IPS-18a (cell line): ENCODE data around the gene ENTREP3.
"Not testable (repeated sequence)": the region's sequence is repeated elsewhere in the genome, so short reads cannot be mapped to it uniquely, and the experiment has no call there.

Experiments
- H3K27ac ChIP-seq: one replicate; pipeline ENCODE4 v1.5.1; 2013; ENCODE audit warnings: low read length
- H3K27me3 ChIP-seq: one replicate; pipeline ENCODE4 v1.6.1; 2013; ENCODE audit warnings: mild to moderate bottlenecking, low read length; ENCODE audit not compliant: control insufficient read depth, insufficient read depth
- H3K36me3 ChIP-seq: one replicate; pipeline ENCODE4 v1.6.1; 2013; ENCODE audit warnings: low read depth, low read length; ENCODE audit not compliant: control insufficient read depth
- H3K4me1 ChIP-seq: one replicate; pipeline ENCODE4 v1.6.1; 2013; ENCODE audit warnings: low read depth, low read length; ENCODE audit not compliant: control insufficient read depth
- H3K4me3 ChIP-seq: one replicate; pipeline ENCODE4 v1.5.1; 2013; ENCODE audit warnings: low read length
- H3K9ac ChIP-seq: one replicate; pipeline ENCODE4 v1.6.1; 2013; ENCODE audit warnings: mild to moderate bottlenecking, low read length, moderate library complexity
- H3K9me3 ChIP-seq: one replicate; pipeline ENCODE4 v1.6.1; 2013; ENCODE audit warnings: low read depth, low read length; ENCODE audit not compliant: control insufficient read depth

Gene ENTREP3

DNA sequence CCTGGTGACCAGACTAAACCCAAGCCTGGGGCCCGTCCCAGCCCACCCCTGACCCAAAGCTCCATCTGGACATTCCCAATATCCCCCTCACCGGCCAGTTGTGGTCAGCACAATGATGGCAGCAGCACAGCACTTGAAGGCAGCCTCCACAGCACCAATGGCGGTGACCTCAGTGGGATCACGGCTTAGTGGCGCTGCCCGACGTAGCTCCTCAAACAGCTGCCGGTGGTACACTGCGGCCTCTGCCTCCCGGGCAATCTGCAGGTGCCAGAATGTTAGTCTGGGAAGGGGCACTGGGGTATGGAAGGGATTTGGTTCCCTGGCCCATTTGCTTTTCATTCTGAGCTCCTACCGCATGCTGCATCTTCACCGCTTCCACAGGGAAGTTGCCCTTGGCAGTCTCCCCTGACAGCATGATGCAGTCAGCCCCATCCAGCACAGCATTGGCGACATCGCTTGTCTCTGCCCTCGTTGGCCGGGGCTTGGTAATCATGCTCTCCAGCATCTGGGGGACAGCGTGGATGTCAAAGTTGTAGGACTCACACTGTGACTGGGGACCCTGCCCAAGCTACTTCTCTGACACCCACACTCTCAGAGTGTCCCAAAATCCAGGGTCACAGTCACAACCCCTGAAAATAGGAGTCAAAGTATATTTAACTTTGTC, 37.9 kb upstream of the ENTREP3 start:
- peaks cover 34% of the 10 kb centered on the region for H3K27me3 ChIP-seq
- H3K4me1 ChIP-seq, result peaks cover 8% of the 10 kb centered on the region
- H3K9ac ChIP-seq, result no peak overlapping the region
- H3K36me3 ChIP-seq, result no peaks in the 10 kb centered on the region
- H3K9me3 ChIP-seq, result no peaks in the 10 kb centered on the region
- no peak overlapping the region for H3K27ac ChIP-seq
- H3K4me3 ChIP-seq, result no peak overlapping the region

DNA sequence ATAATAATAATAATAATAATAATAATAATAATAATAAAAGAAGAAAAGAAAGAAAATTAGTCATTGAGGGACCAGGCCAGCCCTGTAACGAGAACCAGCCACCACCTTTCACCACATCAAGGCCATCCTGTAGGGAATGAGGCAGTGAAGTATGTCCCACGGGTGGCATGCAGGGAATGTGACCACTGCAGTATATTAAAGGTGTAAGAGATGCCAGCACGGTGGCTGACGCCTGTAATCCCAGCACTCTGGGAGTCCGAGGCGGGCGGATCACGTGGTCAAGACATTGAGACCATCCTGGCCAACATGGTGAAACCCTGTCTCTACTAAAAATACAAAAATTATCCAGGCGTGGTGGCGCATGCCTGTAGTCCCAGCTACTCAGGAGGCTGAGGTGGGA, 35.7 kb upstream of the ENTREP3 start:
- not testable (repeated sequence) for H3K4me3 ChIP-seq, H3K9ac ChIP-seq, H3K27ac ChIP-seq, H3K36me3 ChIP-seq, H3K9me3 ChIP-seq, H3K4me1 ChIP-seq
- peaks cover 33% of the 10 kb centered on the region for H3K27me3 ChIP-seq

DNA sequence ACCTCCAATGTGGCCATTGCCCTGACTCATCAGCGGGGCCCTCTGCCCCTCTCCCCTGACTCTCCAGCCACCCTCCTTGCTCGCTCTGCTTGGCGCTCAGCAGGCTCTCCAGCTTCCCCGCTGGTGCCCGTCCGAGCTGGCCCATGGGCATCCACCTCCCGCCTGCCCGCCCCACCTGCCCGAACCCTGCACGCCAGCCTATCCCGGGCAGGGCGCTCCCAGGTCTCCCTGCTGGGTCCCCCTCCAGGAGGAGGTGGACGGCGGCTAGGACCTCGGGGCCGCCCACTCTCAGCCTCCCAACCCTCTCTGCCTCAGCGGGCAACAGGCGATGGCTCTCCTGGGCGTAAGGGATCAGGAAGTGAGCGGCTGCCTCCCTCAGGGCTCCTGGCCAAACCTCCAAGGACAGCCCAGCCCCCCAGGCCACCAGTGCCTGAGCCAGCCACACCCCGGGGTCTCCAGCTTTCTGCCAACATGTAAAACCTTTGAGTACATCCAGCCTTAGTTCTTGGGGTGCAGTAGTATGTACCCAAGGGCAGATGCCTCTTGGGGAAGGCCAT, 32.8 kb upstream of the ENTREP3 start:
- Histone ChIP-seq H3K9me3 (no peaks in the 10 kb centered on the region), H3K4me1 (no peaks in the 10 kb centered on the region), H3K27me3 (peaks cover 4% of the 10 kb centered on the region), H3K27ac (no peak overlapping the region), H3K9ac (no peak overlapping the region), H3K36me3 (no peaks in the 10 kb centered on the region), H3K4me3 (no peak overlapping the region)

DNA sequence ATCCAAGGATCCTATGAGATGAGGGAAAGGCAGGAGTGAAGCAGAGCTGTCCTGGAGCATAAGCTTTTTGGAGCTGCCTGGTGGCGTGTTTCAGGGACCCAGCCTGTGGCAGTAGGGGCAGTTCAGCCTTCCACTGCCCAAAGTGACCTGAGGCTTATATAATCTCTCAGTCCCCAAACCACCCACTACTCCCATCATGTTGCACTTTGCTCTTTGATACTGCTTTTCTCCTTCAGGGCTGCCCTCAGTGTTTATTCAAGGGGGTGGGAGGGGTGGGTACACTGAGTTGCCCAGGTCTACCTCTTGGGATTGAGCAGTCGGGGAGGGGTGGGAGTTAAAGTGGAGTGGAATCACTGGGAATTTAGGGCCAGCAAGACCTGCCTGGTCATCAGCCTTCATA, 31.3 kb upstream of the ENTREP3 start:
- H3K9me3 ChIP-seq, result no peaks in the 10 kb centered on the region
- H3K9ac ChIP-seq, result no peak overlapping the region
- no peaks in the 10 kb centered on the region for H3K36me3 ChIP-seq
- no peaks in the 10 kb centered on the region for H3K27me3 ChIP-seq
- H3K4me3 ChIP-seq, result no peak overlapping the region
- H3K4me1 ChIP-seq, result no peaks in the 10 kb centered on the region
- no peak overlapping the region for H3K27ac ChIP-seq

DNA sequence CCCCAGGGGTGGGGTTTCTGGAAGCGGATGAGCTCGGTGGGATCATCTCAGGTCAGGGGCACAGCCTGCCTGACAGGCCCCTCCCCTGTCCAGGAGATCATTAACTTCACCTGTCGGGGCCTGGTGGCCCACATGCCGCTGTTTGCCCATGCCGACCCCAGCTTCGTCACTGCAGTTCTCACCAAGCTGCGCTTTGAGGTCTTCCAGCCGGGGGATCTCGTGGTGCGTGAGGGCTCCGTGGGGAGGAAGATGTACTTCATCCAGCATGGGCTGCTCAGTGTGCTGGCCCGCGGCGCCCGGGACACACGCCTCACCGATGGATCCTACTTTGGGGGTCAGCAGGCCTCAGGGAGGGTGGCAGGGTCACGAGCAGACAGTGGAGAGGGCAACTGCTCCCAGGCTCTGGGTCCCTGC, 30.4 kb upstream of the ENTREP3 start:
- no peak overlapping the region for H3K4me3 ChIP-seq
- H3K4me1 ChIP-seq, result no peaks in the 10 kb centered on the region
- H3K27ac ChIP-seq, result no peak overlapping the region
- no peak overlapping the region for H3K9ac ChIP-seq
- no peaks in the 10 kb centered on the region for H3K9me3 ChIP-seq
- H3K27me3 ChIP-seq, result no peaks in the 10 kb centered on the region
- H3K36me3 ChIP-seq, result no peaks in the 10 kb centered on the region

DNA sequence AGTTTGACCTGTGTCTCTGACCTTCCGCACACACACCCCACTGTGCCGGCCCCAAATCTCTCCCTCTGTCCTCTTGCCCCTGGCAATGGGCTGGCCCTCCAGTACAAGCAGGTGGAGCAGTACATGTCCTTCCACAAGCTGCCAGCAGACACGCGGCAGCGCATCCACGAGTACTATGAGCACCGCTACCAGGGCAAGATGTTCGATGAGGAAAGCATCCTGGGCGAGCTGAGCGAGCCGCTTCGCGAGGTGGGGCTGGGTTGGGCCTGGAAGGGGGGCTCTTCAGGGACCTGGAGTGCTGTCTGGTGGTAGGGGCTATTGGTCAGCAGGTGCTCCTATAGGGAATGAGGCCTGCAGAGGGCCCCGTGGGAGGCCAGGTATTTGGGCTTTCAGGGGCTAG, 29.8 kb upstream of the ENTREP3 start:
- Histone ChIP-seq H3K27me3 (no peaks in the 10 kb centered on the region), H3K9me3 (no peaks in the 10 kb centered on the region), H3K4me1 (no peaks in the 10 kb centered on the region), H3K36me3 (no peaks in the 10 kb centered on the region), H3K9ac (no peak overlapping the region), H3K4me3 (no peak overlapping the region), H3K27ac (no peak overlapping the region)

DNA sequence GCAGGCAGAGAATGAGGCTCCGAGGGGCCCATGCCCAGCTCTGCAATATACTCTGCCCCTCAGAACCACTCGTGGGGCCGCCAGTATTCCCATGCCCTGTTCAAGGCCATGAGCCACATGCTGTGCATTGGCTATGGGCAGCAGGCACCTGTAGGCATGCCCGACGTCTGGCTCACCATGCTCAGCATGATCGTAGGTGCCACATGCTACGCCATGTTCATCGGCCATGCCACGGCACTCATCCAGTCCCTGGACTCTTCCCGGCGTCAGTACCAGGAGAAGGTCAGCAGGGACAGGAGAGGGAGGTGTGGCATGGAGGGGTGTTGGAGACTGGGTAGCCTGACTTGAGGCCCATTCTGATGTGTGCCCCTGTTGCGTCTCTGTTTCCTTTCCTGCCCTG, 29.2 kb upstream of the ENTREP3 start:
- Histone ChIP-seq H3K9me3 (no peaks in the 10 kb centered on the region), H3K27me3 (no peaks in the 10 kb centered on the region), H3K4me1 (peaks cover 1% of the 10 kb centered on the region), H3K36me3 (no peaks in the 10 kb centered on the region), H3K9ac (no peak overlapping the region), H3K4me3 (no peak overlapping the region), H3K27ac (no peak overlapping the region)

DNA sequence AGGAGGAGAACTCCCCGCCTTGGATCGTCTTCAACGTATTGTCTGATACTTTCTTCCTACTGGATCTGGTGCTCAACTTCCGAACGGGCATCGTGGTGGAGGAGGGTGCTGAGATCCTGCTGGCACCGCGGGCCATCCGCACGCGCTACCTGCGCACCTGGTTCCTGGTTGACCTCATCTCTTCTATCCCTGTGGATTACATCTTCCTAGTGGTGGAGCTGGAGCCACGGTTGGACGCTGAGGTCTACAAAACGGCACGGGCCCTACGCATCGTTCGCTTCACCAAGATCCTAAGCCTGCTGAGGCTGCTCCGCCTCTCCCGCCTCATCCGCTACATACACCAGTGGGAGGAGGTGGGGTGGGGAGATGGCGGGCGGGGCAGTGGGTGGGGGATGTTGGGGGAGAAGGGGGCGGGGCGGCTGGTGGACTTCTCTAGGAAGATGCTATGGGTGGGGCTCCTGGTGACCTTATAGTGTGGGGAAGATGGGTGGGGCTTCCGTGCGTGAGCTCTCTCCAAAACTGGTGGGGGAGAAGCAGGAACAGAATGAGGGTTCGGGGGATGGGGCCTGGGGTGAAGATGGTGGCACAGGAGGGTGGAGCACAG, 27.3 kb upstream of the ENTREP3 start:
- no peaks in the 10 kb centered on the region for H3K27me3 ChIP-seq
- no peak overlapping the region for H3K27ac ChIP-seq
- no peak overlapping the region for H3K4me3 ChIP-seq
- H3K9ac ChIP-seq, result no peak overlapping the region
- H3K36me3 ChIP-seq, result no peaks in the 10 kb centered on the region
- peaks cover 15% of the 10 kb centered on the region for H3K4me1 ChIP-seq
- H3K9me3 ChIP-seq, result no peaks in the 10 kb centered on the region

DNA sequence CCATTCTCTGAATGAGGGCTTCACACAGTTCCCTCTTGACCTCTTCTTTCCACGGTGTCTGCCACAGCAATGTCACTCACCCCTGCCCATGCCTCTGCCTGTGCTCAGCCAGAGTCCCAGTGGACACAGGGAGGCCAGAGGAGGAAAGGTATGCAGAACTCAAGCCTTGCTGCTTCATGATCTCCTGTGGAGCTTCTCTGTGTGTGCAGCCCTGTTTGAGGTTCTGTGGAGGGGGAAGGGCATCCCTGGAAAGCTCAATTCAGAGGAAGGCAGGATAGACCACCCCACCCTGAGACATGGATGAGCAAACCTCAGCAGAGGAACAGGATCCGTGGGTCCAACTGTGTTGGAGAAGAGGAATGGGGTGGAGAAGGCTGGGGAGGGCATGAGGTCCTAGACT, 24.0 kb upstream of the ENTREP3 start:
- Histone ChIP-seq H3K9me3 (no peaks in the 10 kb centered on the region), H3K4me1 (peaks cover 15% of the 10 kb centered on the region), H3K36me3 (no peaks in the 10 kb centered on the region), H3K9ac (no peak overlapping the region), H3K27me3 (no peaks in the 10 kb centered on the region), H3K4me3 (no peak overlapping the region), H3K27ac (no peak overlapping the region)

DNA sequence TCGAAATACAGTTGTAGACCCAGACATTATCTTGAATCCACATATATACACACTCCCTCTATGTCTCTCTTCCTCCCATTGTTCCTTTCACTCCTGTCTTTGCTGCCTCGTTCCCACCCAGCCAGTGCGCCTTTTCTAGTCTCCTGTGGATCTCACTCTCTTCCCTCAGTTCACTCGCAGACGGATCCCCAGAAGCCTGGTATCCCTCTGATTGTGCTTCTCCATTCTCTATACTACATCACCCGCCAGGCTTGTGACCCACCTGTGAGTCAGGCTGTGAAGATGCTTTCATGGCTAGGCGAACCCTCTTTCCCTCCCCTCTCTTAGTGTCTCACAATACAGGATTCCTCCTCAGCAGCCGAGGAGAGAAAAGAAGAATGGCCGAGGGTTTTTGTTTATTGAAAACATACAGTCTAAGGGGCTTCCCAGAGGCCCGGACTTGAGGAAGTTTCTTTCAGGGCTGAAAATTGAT, 23.4 kb upstream of the ENTREP3 start:
- peak overlapping the region; percentile 57 for H3K4me3 ChIP-seq
- H3K27me3 ChIP-seq, result no peaks in the 10 kb centered on the region
- no peak overlapping the region for H3K9ac ChIP-seq
- no peak overlapping the region for H3K27ac ChIP-seq
- no peaks in the 10 kb centered on the region for H3K36me3 ChIP-seq
- H3K4me1 ChIP-seq, result peaks cover 17% of the 10 kb centered on the region
- no peaks in the 10 kb centered on the region for H3K9me3 ChIP-seq

DNA sequence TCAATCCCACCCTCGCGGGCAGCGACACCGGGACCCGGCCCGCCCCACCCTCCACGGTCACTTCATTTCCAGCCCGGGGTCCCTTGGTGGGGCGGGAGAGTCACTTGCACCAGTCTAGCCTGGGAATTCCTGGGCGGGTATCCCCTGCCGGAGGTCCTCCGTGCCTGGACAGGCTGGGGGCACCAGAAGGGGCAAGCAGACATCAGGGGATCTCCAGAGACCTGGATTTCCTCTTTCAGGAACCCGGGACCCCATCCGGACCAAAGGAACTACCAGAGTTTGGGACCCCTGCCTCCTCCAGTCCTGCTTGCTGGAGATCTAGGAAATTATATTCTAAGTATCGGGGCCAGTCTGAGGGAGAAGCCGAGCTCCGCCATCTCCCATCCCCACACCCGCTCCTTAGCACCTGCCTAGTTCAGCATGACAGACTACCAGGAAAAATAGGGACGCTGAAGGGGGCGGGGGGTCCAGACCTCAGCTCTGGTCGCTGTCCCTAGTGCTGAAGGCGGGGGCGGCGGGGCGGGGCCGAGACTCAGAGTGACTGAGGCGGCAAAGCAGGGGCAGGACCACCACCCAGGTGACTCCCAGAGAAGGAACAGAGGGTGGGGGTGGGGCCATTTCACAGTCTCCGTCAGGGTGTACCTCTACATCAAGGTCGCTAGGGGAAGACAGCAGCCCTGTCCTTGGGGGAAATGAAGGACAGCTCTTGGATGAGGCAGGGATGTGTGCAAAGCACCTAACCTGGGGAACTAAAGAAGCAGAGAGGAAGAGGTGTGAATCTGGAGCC, 22.8 kb upstream of the ENTREP3 start:
- no peaks in the 10 kb centered on the region for H3K36me3 ChIP-seq
- H3K9ac ChIP-seq, result no peak overlapping the region
- peaks cover 18% of the 10 kb centered on the region for H3K4me1 ChIP-seq
- H3K27me3 ChIP-seq, result no peaks in the 10 kb centered on the region
- no peaks in the 10 kb centered on the region for H3K9me3 ChIP-seq
- H3K27ac ChIP-seq, result no peak overlapping the region
- peak overlapping the region; percentile 57 for H3K4me3 ChIP-seq
